ENCODE results near the gene GRB10. TPM values are rescaled to one million over a fixed set of nuclear protein-coding genes. Genes with fewer than 3 reads are reported as not detected.
"Not testable (repeated sequence)": the region's sequence is repeated elsewhere in the genome, so short reads cannot be mapped to it uniquely, and the experiment has no call there.

Gene GRB10
- total and polyA plus RNA-seq, 9 donors: 10.7 to 18.9 (median 12.2) TPM

- H3K4me1 ChIP-seq (ENCODE audit: control insufficient read depth, insufficient read depth, low read length): no peaks in the 10 kb centered on the region
- no peaks in the 10 kb centered on the region for H3K9me3 ChIP-seq (replicated peaks; ENCODE audit: control insufficient read depth, low read depth, low read length)
- H3K27ac ChIP-seq (ENCODE audit: low read length): no peak overlapping the region
- no peak for DNase-seq
- H3K27me3 ChIP-seq (ENCODE audit: control insufficient read depth, insufficient read depth, low read length): no peaks in the 10 kb centered on the region
- H3K4me3 ChIP-seq (ENCODE audit: low read length): no peak overlapping the region
- H3K36me3 ChIP-seq (ENCODE audit: control insufficient read depth, insufficient read depth, low read length): no peaks in the 10 kb centered on the region
- no CpG with 5 or more reads among the region's 1 CpG for WGBS (ENCODE audit: insufficient coverage)
These were observed 31.6 kb downstream of the GRB10 start for GRCh38 chr7:50751146-50751545.

- WGBS (ENCODE audit: insufficient coverage): no CpG with 5 or more reads among the region's 3 CpGs
- no peaks in the 10 kb centered on the region for H3K27me3 ChIP-seq (ENCODE audit: control insufficient read depth, insufficient read depth, low read length)
- no peak overlapping the region for H3K4me3 ChIP-seq (ENCODE audit: low read length)
- no peak overlapping the region for H3K27ac ChIP-seq (ENCODE audit: low read length)
- no peak for DNase-seq
- H3K4me1 ChIP-seq (ENCODE audit: control insufficient read depth, insufficient read depth, low read length): no peaks in the 10 kb centered on the region
- no peaks in the 10 kb centered on the region for H3K36me3 ChIP-seq (ENCODE audit: control insufficient read depth, insufficient read depth, low read length)
- H3K9me3 ChIP-seq (replicated peaks; ENCODE audit: control insufficient read depth, low read depth, low read length): no peaks in the 10 kb centered on the region
These were observed 32.8 kb downstream of the GRB10 start for GRCh38 chr7:50749896-50750295.

GRCh38 chr7:50748472-50748871, 34.2 kb downstream of the GRB10 start:
- Histone ChIP-seq H3K4me1 (ENCODE audit: control insufficient read depth, insufficient read depth, low read length) (no peaks in the 10 kb centered on the region), H3K9me3 (replicated peaks; ENCODE audit: control insufficient read depth, low read depth, low read length) (no peaks in the 10 kb centered on the region), H3K27ac (ENCODE audit: low read length) (no peak overlapping the region), H3K4me3 (ENCODE audit: low read length) (no peak overlapping the region), H3K36me3 (ENCODE audit: control insufficient read depth, insufficient read depth, low read length) (no peaks in the 10 kb centered on the region), H3K27me3 (ENCODE audit: control insufficient read depth, insufficient read depth, low read length) (no peaks in the 10 kb centered on the region)
- 88% methylated on average over 3 of the region's 8 CpGs for WGBS (ENCODE audit: insufficient coverage)
- no peak for DNase-seq

GRCh38 chr7:50745835-50746234, 36.9 kb downstream of the GRB10 start:
- no peaks in the 10 kb centered on the region for H3K4me1 ChIP-seq (ENCODE audit: control insufficient read depth, insufficient read depth, low read length)
- WGBS (ENCODE audit: insufficient coverage): no CpG with 5 or more reads among the region's 2 CpGs
- H3K27me3 ChIP-seq (ENCODE audit: control insufficient read depth, insufficient read depth, low read length): no peaks in the 10 kb centered on the region

GRCh38 chr7:50745336-50745735, 37.4 kb downstream of the GRB10 start:
- Histone ChIP-seq H3K4me3 (ENCODE audit: low read length) (no peak overlapping the region), H3K9me3 (replicated peaks; ENCODE audit: control insufficient read depth, low read depth, low read length) (no peaks in the 10 kb centered on the region), H3K27me3 (ENCODE audit: control insufficient read depth, insufficient read depth, low read length) (no peaks in the 10 kb centered on the region), H3K36me3 (ENCODE audit: control insufficient read depth, insufficient read depth, low read length) (no peaks in the 10 kb centered on the region), H3K27ac (ENCODE audit: low read length) (no peak overlapping the region), H3K4me1 (ENCODE audit: control insufficient read depth, insufficient read depth, low read length) (no peaks in the 10 kb centered on the region)
- no CpG with 5 or more reads among the region's 7 CpGs for WGBS (ENCODE audit: insufficient coverage)
- no peak for DNase-seq

More at GRCh38 chr7:50745835-50746234, 36.9 kb downstream of the GRB10 start:
- H3K4me3 ChIP-seq (ENCODE audit: low read length): no peak overlapping the region
- no peak for DNase-seq
- H3K36me3 ChIP-seq (ENCODE audit: control insufficient read depth, insufficient read depth, low read length): no peaks in the 10 kb centered on the region
- no peak overlapping the region for H3K27ac ChIP-seq (ENCODE audit: low read length)
- no peaks in the 10 kb centered on the region for H3K9me3 ChIP-seq (replicated peaks; ENCODE audit: control insufficient read depth, low read depth, low read length)

GRCh38 chr7:50743893-50744292, 38.8 kb downstream of the GRB10 start:
- DNase-seq: no peak
- Histone ChIP-seq H3K27ac (ENCODE audit: low read length) (no peak overlapping the region), H3K9me3 (replicated peaks; ENCODE audit: control insufficient read depth, low read depth, low read length) (no peaks in the 10 kb centered on the region), H3K27me3 (ENCODE audit: control insufficient read depth, insufficient read depth, low read length) (no peaks in the 10 kb centered on the region), H3K4me3 (ENCODE audit: low read length) (no peak overlapping the region), H3K4me1 (ENCODE audit: control insufficient read depth, insufficient read depth, low read length) (no peaks in the 10 kb centered on the region), H3K36me3 (ENCODE audit: control insufficient read depth, insufficient read depth, low read length) (no peaks in the 10 kb centered on the region)
- 85% methylated on average over 6 of the region's 11 CpGs for WGBS (ENCODE audit: insufficient coverage)

GRCh38 chr7:50743016-50743415, 39.7 kb downstream of the GRB10 start:
- Histone ChIP-seq H3K4me1 (ENCODE audit: control insufficient read depth, insufficient read depth, low read length) (no peaks in the 10 kb centered on the region), H3K4me3 (ENCODE audit: low read length) (no peak overlapping the region), H3K27ac (ENCODE audit: low read length) (no peak overlapping the region), H3K36me3 (ENCODE audit: control insufficient read depth, insufficient read depth, low read length) (no peaks in the 10 kb centered on the region), H3K27me3 (ENCODE audit: control insufficient read depth, insufficient read depth, low read length) (no peaks in the 10 kb centered on the region), H3K9me3 (replicated peaks; ENCODE audit: control insufficient read depth, low read depth, low read length) (no peaks in the 10 kb centered on the region)
- no peak for DNase-seq
- WGBS (ENCODE audit: insufficient coverage): 80% methylated on average over 1 of the region's 2 CpGs

- Histone ChIP-seq H3K27me3 (ENCODE audit: control insufficient read depth, insufficient read depth, low read length) (no peaks in the 10 kb centered on the region), H3K36me3 (ENCODE audit: control insufficient read depth, insufficient read depth, low read length) (no peaks in the 10 kb centered on the region), H3K9me3 (replicated peaks; ENCODE audit: control insufficient read depth, low read depth, low read length) (no peaks in the 10 kb centered on the region), H3K4me3 (ENCODE audit: low read length) (no peak overlapping the region), H3K4me1 (ENCODE audit: control insufficient read depth, insufficient read depth, low read length) (no peaks in the 10 kb centered on the region), H3K27ac (ENCODE audit: low read length) (no peak overlapping the region)
- DNase-seq: no peak
- WGBS (ENCODE audit: insufficient coverage): 100% methylated on average over 2 of the region's 4 CpGs
These were observed 40.3 kb downstream of the GRB10 start for GRCh38 chr7:50742401-50742800.

GRCh38 chr7:50739744-50740435, 42.8 kb downstream of the GRB10 start:
- Histone ChIP-seq H3K27ac (ENCODE audit: low read length) (no peak overlapping the region), H3K9me3 (replicated peaks; ENCODE audit: control insufficient read depth, low read depth, low read length) (no peaks in the 10 kb centered on the region), H3K4me3 (ENCODE audit: low read length) (no peak overlapping the region), H3K4me1 (ENCODE audit: control insufficient read depth, insufficient read depth, low read length) (no peaks in the 10 kb centered on the region), H3K36me3 (ENCODE audit: control insufficient read depth, insufficient read depth, low read length) (no peaks in the 10 kb centered on the region), H3K27me3 (ENCODE audit: control insufficient read depth, insufficient read depth, low read length) (no peaks in the 10 kb centered on the region)
- DNase-seq: no peak
- 83% methylated on average over 5 of the region's 7 CpGs for WGBS (ENCODE audit: insufficient coverage)

GRCh38 chr7:50738932-50739331, 43.8 kb downstream of the GRB10 start:
- Histone ChIP-seq H3K36me3 (ENCODE audit: control insufficient read depth, insufficient read depth, low read length) (no peaks in the 10 kb centered on the region), H3K4me3 (ENCODE audit: low read length) (no peak overlapping the region), H3K9me3 (replicated peaks; ENCODE audit: control insufficient read depth, low read depth, low read length) (no peaks in the 10 kb centered on the region), H3K27me3 (ENCODE audit: control insufficient read depth, insufficient read depth, low read length) (no peaks in the 10 kb centered on the region), H3K27ac (ENCODE audit: low read length) (no peak overlapping the region), H3K4me1 (ENCODE audit: control insufficient read depth, insufficient read depth, low read length) (no peaks in the 10 kb centered on the region)
- DNase-seq: no peak
- WGBS (ENCODE audit: insufficient coverage): no CpG with 5 or more reads among the region's 3 CpGs

GRCh38 chr7:50735836-50736235, 46.9 kb downstream of the GRB10 start:
- H3K27me3 ChIP-seq (ENCODE audit: control insufficient read depth, insufficient read depth, low read length); H3K27ac ChIP-seq (ENCODE audit: low read length); H3K9me3 ChIP-seq (replicated peaks; ENCODE audit: control insufficient read depth, low read depth, low read length); H3K36me3 ChIP-seq (ENCODE audit: control insufficient read depth, insufficient read depth, low read length); H3K4me1 ChIP-seq (ENCODE audit: control insufficient read depth, insufficient read depth, low read length); DNase-seq; H3K4me3 ChIP-seq (ENCODE audit: low read length): not testable (repeated sequence)
- no CpG with 5 or more reads among the region's 8 CpGs for WGBS (ENCODE audit: insufficient coverage)

Measured in muscle of leg (tissue), 11 donors.